ENCODE results near the gene VDAC1. TPM values are rescaled to one million over a fixed set of nuclear protein-coding genes. Genes with fewer than 3 reads are reported as not detected.
A peak's percentile ranks its signal among the peaks of the same experiment; 100 is the strongest.

VDAC1 gene
- total RNA-seq, 1 donor from 2014 or later = 224 TPM

- Histone ChIP-seq H3K27ac (no peak overlapping the region), H3K27me3 (no peaks in the 10 kb centered on the region), H3F3A (ENCODE audit: low read depth) (no peaks in the 10 kb centered on the region), H3K4me3 (no peak overlapping the region), H3K79me2 (ENCODE audit: low read depth) (no peaks in the 10 kb centered on the region), H3K36me3 (no peaks in the 10 kb centered on the region), H2AFZ (replicated peaks) (no peak overlapping the region), H3K4me2 (no peak overlapping the region), H3K9me3 (ENCODE audit: low read depth) (no peaks in the 10 kb centered on the region), H4K20me1 (ENCODE audit: low read depth) (no peaks in the 10 kb centered on the region), H3K4me1 (peaks cover 6% of the 10 kb centered on the region), H3K9ac (no peak overlapping the region)
- no peak overlapping the region for H3K4me3 Mint-ChIP-seq
- H3K27me3 Mint-ChIP-seq (ENCODE audit: insufficient read depth, low read depth) = peaks cover 11% of the 10 kb centered on the region
- TF ChIP-seq EZH2 (IDR thresholded peaks at IDR 0.05) (no peak), EZH2phosphoT487 (IDR thresholded peaks at IDR 0.05) (no peak), CTCF (IDR thresholded peaks at IDR 0.05) (no peak)
- no peak for DNase-seq (ENCODE audit: low spot score)
- H3K9me3 Mint-ChIP-seq = no peaks in the 10 kb centered on the region
- no peak overlapping the region for H3K27ac Mint-ChIP-seq
- no peaks in the 10 kb centered on the region for H3K36me3 Mint-ChIP-seq
- peaks cover 3% of the 10 kb centered on the region for H3K4me1 Mint-ChIP-seq
Observed at GRCh38 chr5:134022333-134022732, 17.6 kb upstream of the VDAC1 start.

- Histone ChIP-seq H3K9ac (no peak overlapping the region), H3K9me3 (ENCODE audit: low read depth) (no peaks in the 10 kb centered on the region), H3K36me3 (no peaks in the 10 kb centered on the region), H3F3A (ENCODE audit: low read depth) (no peaks in the 10 kb centered on the region), H3K27me3 (no peaks in the 10 kb centered on the region), H3K4me2 (no peak overlapping the region), H4K20me1 (ENCODE audit: low read depth) (no peaks in the 10 kb centered on the region), H3K4me3 (no peak overlapping the region), H3K79me2 (ENCODE audit: low read depth) (no peaks in the 10 kb centered on the region), H2AFZ (replicated peaks) (no peak overlapping the region), H3K27ac (no peak overlapping the region), H3K4me1 (no peaks in the 10 kb centered on the region)
- no peaks in the 10 kb centered on the region for H3K9me3 Mint-ChIP-seq
- TF ChIP-seq EZH2phosphoT487 (IDR thresholded peaks at IDR 0.05) = no peak
- no peak for TF ChIP-seq CTCF (IDR thresholded peaks at IDR 0.05)
- TF ChIP-seq EZH2 (IDR thresholded peaks at IDR 0.05) = no peak
- H3K27ac Mint-ChIP-seq = peak overlapping the region; percentile 38
- no peak for DNase-seq (ENCODE audit: low spot score)
- no peaks in the 10 kb centered on the region for H3K36me3 Mint-ChIP-seq
- H3K4me1 Mint-ChIP-seq = no peaks in the 10 kb centered on the region
- peaks cover 8% of the 10 kb centered on the region for H3K27me3 Mint-ChIP-seq (ENCODE audit: insufficient read depth, low read depth)
- H3K4me3 Mint-ChIP-seq = no peak overlapping the region
Observed at GRCh38 chr5:134020188-134020587, 15.4 kb upstream of the VDAC1 start.

- H3F3A ChIP-seq (ENCODE audit: low read depth) = no peaks in the 10 kb centered on the region
- DNase-seq (ENCODE audit: low spot score) = no peak
- H3K9ac ChIP-seq = no peak overlapping the region
- H3K4me3 ChIP-seq = no peak overlapping the region
- H3K9me3 ChIP-seq (ENCODE audit: low read depth) = no peaks in the 10 kb centered on the region
- no peak overlapping the region for H2AFZ ChIP-seq (replicated peaks)
- H3K36me3 ChIP-seq = no peaks in the 10 kb centered on the region
- H3K27ac ChIP-seq = no peak overlapping the region
- no peak for TF ChIP-seq EZH2phosphoT487 (IDR thresholded peaks at IDR 0.05)
- no peak for TF ChIP-seq EZH2 (IDR thresholded peaks at IDR 0.05)
- TF ChIP-seq CTCF (IDR thresholded peaks at IDR 0.05) = no peak
- no peaks in the 10 kb centered on the region for H3K36me3 Mint-ChIP-seq
- H3K79me2 ChIP-seq (ENCODE audit: low read depth) = no peaks in the 10 kb centered on the region
- no peak overlapping the region for H3K4me2 ChIP-seq
- no peaks in the 10 kb centered on the region for H3K4me1 ChIP-seq
- H4K20me1 ChIP-seq (ENCODE audit: low read depth) = no peaks in the 10 kb centered on the region
- no peak overlapping the region for H3K27ac Mint-ChIP-seq
- no peak overlapping the region for H3K4me3 Mint-ChIP-seq
- H3K27me3 ChIP-seq = no peaks in the 10 kb centered on the region
- peaks cover 9% of the 10 kb centered on the region for H3K27me3 Mint-ChIP-seq (ENCODE audit: insufficient read depth, low read depth)
- H3K9me3 Mint-ChIP-seq = no peaks in the 10 kb centered on the region
- no peaks in the 10 kb centered on the region for H3K4me1 Mint-ChIP-seq
Observed at GRCh38 chr5:134019636-134020035, 14.9 kb upstream of the VDAC1 start.

- Mint-ChIP-seq H3K4me1 (no peaks in the 10 kb centered on the region), H3K27ac (no peak overlapping the region), H3K27me3 (ENCODE audit: insufficient read depth, low read depth) (peaks cover 14% of the 10 kb centered on the region), H3K4me3 (no peak overlapping the region), H3K36me3 (no peaks in the 10 kb centered on the region), H3K9me3 (no peaks in the 10 kb centered on the region)
- Histone ChIP-seq H2AFZ (replicated peaks) (no peak overlapping the region), H3K4me1 (no peaks in the 10 kb centered on the region), H3K27me3 (no peaks in the 10 kb centered on the region), H3K9ac (no peak overlapping the region), H4K20me1 (ENCODE audit: low read depth) (no peaks in the 10 kb centered on the region), H3K4me2 (no peak overlapping the region), H3K27ac (no peak overlapping the region), H3K36me3 (no peaks in the 10 kb centered on the region), H3K9me3 (ENCODE audit: low read depth) (no peaks in the 10 kb centered on the region), H3K79me2 (ENCODE audit: low read depth) (no peaks in the 10 kb centered on the region), H3F3A (ENCODE audit: low read depth) (no peaks in the 10 kb centered on the region), H3K4me3 (no peak overlapping the region)
- no peak for TF ChIP-seq EZH2 (IDR thresholded peaks at IDR 0.05)
- TF ChIP-seq EZH2phosphoT487 (IDR thresholded peaks at IDR 0.05) = no peak
- TF ChIP-seq CTCF (IDR thresholded peaks at IDR 0.05) = no peak
- DNase-seq (ENCODE audit: low spot score) = no peak
Observed at GRCh38 chr5:134018986-134019316, 14.2 kb upstream of the VDAC1 start.
